Measurements from ENCODE around the gene TMSB4X. TPM values are rescaled to one million over a fixed set of nuclear protein-coding genes. Genes with fewer than 3 reads are reported as not detected.
"Not testable (repeated sequence)": the region's sequence is repeated elsewhere in the genome, so short reads cannot be mapped to it uniquely, and the experiment has no call there.

Gene TMSB4X
- 5,809 and 7,639 TPM in 2 replicates for total RNA-seq (2014; rRNA removed; shearing (Covaris generic))

DNA sequence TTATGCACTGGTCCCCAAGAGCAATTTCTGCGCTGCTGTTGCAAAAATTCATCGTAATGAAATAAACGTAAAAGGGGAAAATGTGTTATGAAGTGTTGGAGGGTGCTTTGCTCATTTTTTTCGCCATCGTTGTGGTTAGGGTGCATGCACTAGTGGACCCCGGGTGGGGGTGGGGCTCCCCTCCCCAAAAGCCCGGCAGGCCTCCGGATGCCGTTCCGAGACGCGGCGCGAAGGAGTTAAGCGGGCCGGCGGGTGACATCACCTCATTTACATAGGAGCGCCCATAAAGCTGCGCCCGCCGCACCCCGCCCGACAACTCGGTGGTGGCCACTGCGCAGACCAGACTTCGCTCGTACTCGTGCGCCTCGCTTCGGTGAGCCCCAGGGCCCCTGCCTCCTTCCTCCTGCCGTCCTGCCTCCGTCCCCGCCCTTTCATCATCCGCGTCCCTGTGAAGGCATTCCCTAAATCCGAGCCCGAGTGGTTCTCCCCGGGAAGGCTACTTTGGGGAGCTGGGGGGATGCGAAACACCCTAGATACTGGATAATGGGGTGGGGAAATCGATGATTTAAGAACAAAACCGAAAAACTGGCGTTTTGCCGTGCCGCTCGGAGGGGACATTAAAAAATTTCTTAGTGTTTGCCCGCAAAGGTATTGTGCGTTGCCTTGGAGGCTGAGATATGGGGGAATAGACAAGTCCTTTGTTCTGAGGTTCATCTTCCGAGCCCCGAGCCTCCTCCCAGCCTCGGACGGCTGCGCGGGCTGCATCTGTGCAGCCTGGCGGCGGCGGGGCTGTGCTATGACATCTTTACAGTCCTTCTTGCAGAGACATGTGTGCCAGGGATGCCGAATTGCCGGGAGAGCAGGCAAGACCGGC, at the start of gene TMSB4X:
TMSB4X (plus strand) TSS at position 315 of the 874 bp plus-strand sequence.
- DNase-seq (ENCODE audit: low read depth): peak; percentile 81

DNA sequence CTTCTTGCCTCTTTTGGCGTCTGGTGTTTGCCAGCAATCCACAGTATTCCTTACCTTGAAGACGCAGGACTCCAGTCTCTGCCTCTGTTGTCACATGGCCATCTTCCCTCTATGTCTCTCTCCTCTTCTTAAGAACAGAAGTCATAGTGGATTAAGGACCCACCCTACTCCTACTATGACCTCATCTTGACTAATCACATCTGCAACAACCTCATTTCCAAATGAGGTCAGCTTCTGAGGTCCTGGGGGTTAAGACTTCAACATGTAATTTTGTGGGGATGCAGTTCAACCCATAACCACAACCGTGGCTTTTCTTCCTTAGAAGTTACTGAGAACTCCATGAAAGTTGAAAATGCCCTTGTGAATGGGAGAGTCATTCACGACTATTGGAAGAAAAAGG, 45.2 kb upstream of the TMSB4X start:
- DNase-seq (ENCODE audit: low read depth): peak; percentile 64

DNA sequence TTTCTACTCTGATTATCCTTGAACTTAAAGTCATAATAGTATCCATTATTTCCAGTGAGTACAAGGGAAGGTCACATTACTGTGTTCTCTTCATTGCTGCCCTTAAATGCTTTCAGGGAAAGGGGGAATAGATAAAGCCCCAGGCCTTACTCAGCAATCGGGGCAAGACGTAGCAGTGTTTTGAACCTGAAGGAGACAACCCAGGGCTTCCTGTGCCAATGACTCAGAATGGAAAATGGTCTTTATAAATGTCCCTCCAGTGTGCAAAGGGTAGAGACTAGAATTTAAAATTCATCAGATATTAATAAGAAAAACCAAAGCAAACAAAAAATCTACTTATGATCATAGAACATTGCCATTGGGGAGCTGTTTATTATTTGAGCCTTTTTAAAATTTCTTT, 44.8 kb upstream of the TMSB4X start:
- no peak for DNase-seq (ENCODE audit: low read depth)

DNA sequence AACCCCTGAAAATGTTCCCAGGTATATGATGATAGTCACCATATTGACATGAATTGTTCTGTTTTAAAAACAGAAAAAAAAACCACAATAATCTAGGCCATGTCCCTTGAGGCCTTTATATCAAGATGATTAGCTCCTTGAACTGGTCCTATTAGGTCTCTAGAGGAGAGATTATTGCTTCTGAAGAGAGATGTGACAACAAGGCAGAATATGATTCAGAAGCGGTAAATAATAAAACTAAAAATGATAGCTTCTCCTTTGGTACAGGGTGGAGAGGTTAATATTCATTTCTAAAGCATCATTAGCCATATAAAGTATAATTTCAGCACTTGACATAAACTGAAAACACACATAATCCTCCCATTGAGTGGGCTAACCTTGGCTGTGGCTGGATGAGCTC, 42.7 kb upstream of the TMSB4X start:
- DNase-seq (ENCODE audit: low read depth): no peak

DNA sequence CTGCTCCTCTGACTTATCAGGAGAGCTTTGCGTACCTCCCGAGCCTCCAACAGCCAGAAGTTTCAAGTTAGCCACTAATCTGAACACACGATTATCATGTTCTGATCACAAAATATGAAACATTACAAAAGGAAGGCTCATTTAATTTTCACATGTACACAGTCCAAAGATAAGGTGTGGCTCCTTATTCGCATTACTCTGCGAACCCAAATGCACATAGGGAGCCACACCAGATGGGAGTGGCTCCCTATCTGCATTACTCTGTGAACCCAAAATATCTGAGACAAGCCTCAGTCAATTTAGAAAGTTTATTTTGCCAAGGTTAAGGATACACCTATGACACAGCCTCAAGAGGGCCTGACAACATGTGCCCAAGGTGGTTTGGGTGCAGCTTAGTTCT, 40.1 kb upstream of the TMSB4X start:
- no peak for DNase-seq (ENCODE audit: low read depth)

DNA sequence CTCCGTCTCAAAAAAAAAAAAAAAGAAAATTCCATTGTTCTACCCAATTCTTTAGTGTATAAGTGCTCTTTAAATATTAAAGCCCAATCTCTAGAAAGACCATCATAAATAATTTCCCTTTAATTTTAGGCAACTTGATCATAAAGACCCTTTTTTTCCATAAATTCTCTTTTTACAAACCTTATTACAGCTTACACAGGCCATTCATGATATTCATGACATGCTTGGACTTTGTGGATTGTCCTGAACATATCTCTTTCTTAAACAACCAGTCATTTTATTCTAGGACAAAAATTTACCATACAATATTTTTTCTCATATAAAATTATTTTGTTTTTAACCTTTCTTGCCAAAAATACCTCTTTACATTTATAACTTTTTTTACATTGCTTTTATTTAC, 38.0 kb upstream of the TMSB4X start:
- peak; percentile 24 for DNase-seq (ENCODE audit: low read depth)

DNA sequence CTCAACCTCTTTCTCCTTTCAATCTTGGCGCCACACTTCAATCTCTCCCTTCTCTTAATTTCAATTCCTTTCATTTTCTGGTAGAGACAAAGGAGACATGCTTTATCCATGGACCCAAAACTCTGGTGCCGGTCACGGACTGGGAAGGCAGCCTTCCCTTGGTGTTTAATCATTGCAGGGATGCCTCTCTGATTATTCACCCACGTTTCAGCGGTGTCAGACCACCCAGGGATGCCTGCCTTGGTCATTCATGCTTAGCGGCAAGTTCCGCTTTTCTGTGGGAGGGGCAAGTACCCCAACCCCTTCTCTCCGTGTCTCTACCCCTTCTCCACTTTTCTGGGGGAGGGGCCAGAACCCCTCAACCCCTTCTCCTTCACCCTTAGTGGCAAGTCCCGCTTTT, 34.4 kb upstream of the TMSB4X start:
- DNase-seq (ENCODE audit: low read depth): not testable (repeated sequence)

DNA sequence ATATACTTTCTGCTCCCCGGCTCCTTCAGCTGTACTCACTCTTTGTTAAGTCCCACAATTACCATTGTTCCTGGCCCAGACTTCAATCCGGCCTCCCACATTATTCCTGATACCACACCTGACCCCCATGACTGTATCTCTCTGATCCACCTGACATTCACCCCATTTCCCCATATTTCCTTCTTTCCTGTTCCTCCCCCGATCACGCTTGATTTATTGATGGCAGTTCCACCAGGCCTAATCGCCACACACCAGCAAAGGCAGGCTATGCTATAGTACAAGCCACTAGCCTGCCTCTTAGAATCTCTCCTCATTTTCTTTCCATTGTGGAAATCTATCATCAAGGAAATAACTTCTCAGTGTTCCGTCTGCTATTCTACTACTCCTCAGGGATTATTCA, 31.3 kb upstream of the TMSB4X start:
- not testable (repeated sequence) for DNase-seq (ENCODE audit: low read depth)

DNA sequence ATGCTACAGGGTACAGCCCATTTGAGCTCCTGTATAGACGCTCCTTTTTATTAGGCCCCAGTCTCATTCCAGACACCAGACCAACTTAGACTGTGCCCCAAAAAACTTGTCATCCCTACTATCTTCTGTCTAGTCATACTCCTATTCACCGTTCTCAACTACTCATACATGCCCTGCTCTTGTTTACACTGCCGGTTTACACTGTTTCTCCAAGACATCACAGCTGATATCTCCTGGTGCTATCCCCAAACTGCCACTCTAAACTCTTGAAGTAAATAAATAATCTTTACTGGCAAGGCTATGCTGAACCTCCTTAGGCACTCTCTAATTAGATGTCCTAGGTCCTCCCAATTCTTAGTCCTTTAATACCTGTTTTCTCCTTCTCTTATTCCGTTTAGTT, 30.5 kb upstream of the TMSB4X start:
- not testable (repeated sequence) for DNase-seq (ENCODE audit: low read depth)

DNA sequence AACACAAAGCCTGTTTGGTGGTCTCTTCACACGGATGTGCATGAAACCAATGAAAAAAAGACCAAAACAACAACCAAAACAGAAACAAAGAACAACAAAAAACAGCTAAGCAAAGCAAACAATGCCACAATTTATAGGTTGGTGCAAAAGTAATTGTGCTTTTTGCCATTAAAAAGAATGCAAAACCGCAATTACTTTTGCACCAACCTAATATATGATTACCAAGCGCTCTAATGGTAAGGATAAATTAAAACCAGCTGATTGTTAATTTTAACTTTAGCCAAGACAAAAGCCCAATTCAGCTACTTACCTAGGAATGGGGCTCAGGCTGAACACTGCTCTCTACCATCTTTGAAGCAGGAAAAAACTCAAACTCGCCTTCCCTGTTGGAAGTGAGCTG, 29.4 kb upstream of the TMSB4X start:
- no peak for DNase-seq (ENCODE audit: low read depth)

DNA sequence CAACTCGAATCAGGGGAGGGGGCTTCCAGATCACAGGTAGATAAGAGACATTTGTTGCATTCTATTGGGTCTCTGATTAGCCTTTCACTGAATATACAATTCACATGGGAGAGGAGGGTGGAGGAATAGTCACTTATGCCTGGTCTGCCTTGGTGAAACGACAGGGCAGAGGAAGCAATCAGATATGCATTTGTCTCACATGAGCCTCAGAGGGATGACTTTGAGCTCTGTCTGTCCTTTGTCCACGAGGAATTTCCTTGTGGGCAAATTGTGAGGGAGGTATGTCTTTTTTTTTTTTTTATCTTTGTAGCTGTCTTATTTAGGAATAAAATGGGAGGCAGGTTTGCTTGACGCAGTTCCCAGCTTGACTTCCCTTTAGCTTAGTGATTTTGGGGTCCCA, 28.5 kb upstream of the TMSB4X start:
- DNase-seq (ENCODE audit: low read depth): no peak

DNA sequence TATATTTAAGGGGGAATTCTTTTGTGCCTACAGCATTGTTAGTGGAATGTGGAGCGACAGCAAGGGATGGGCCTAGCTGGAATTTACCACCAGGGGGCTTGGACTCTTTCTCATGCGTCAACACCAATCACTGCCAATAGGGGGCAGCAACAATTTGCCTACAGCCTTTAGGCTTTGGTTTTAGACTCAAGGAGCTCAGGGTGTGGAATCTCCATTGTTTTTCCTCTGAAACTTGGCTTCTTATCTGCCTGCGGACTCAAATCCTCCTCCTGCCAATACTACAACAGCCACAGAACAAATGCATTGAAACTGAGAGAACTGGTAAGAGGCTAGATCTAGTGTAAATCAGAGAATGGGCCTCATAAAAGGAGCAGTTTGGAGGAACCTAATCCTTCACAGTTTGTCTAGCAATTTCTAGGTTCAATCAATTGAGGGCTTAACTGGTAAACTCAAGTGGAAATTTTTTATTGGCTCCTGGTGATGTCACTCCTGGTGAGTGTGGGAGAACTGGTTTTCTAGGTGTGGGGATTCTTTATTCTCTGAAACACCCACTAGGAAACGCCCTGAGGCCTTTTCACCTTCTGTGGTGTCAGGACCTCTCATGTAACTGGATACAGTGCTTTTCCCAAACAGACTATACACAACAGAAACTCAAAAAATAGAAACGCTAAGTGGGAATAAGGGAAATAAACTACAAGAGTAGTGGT, 27.9 kb upstream of the TMSB4X start:
- peak; percentile 85 for DNase-seq (ENCODE audit: low read depth)

DNA sequence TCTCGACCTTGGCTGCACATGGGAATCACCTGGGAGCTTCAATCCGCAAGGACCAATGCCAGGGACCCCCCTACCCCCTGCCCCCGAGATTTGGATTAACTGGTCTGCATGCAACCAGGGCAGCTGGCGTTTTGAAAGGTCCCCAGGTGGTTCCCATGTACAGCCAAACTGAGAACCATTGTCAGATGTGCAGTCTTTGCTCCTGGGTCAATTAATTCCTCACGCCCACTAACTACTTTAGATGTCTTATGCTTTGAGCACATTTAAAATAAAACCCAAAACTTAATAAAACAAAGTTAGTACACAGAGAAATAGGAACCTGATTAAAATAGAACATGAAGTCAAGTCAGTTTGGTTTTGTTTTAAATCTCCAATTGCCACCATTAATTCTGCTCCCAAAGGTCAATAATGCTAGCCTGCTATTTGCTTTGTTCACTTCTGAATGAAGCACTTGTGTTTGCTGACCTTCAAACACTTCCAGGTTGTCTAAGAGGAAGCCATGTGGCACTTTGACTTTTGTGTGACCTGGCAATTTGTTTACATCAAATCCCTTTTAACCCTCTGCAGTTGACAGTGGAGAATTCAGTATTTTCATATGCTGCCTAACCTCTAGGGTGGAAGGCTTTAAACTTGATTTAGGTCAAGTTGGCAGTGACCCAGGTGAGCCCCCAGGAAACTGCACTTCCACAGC, 27.2 kb upstream of the TMSB4X start:
- DNase-seq (ENCODE audit: low read depth): no peak

DNA sequence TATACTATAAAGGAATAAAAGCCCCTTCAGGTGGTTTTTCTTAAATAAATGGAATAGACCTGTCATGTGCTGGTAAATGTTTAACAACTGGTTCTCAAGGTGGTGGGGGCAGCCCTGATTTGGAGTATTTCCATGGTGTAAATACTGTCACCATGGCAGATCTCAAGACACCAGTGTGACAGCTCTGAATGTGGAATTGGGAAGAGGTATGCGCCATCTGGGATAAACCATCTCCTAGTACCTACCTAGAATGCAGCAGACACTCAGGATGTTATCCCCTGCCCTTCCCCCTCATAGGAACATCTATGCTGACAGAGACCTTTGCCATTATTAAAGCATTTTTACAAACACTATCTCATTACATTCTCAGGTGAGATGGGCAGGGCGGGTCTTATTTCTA, 26.4 kb upstream of the TMSB4X start:
- DNase-seq (ENCODE audit: low read depth): no peak

DNA sequence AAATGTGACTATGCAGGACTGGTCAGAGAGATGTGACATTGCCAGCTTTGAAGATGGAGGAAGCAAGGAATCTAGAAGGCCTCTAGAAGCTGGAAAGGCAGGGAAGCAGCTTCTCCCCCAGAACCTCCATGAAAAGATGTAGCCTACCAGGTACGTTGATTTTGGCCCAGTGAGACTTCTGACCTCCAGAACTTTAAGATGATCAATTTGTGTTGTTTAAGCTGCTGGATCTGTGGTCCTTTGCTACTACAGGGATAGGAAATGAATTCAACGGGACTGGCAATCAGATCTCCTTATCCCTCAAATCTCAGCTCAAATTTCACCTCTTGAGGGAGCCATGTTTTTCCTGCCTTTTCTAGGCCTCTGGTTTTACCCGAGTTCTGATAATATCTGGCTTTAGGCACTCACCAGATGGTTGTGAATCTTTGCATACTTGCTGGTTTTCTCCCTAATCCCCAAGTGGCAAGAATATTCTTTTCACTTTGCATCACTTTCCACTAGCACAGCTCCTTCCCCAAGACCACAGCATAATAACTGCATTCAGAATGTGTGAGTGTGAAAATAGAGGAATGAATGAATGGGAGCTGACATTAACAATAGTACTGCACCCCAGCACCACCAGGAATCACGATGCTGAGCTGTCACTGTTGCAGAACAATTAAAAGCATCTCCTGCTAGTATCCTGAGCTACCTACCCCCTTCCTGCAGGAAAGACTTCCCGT, 25.5 kb upstream of the TMSB4X start:
- DNase-seq (ENCODE audit: low read depth): peak; percentile 48

DNA sequence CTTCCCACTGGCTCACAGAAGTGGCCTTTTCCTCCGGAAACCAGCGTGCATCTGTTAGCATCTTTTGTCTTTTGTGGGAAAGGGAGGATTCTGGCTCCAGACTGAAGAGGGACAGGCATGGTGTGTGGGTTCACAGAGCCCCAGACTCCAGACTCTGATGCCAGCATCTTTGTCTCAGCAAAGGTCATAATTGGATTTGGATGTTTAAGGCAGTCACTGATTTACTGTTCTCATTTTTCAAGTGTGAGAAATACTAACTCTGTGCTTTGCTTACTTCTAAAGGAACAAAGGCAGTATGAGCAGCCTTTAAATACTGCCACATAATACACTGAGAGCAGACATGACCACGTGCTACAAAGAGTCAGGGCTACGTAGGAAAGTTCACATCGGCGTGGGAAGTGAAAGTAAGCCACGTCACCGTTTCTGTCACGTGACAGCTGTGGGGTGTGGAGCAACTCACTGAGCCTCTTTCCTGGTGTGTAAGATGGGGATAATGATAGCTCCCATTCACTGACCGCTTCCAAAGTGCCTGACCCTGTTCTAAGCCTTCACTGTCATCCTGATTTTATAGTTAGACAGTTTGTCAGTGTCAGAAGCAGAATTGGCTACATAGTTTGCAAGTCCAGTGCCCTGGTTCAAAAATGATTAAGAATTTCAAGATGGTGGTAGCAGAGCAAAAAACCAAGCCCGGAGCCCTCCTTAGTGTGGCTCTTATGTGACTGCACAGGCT, 24.8 kb upstream of the TMSB4X start:
- peak; percentile 86 for DNase-seq (ENCODE audit: low read depth)

DNA sequence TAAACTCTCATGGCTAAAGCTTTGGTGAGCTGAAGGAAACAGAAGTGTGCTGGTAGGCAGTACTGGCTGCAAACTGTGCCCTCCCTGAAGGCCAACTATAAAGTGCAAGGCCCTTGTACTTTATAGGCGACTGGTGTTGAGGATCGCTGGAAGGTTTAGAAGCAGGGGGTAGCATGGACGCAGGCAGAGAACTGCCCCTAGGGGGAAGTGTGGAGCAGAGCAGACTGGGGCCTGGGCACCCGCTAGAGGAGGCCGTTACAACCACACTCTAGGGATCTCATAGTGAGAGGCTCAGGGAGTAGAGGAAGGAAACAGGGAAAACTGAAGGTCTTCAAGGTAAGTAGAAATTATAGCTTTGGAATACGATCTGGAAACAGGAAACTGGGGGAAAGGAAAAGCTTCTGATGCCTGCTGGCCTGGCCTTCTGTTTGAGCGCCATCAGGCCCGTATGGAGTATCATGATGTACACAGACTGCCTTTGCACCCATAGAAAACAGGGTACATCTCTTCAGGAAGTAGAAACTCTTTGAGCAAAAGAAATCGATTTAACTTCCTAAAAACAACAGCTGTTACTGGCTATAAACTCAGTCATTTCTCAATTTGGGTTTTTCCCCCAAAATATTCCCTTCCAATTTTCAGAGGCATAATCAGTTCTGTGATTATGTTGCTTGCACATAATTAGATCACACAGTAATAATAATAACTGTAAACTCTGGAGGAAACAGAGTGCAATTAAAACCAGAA, 23.9 kb upstream of the TMSB4X start:
- peak; percentile 27 for DNase-seq (ENCODE audit: low read depth)

DNA sequence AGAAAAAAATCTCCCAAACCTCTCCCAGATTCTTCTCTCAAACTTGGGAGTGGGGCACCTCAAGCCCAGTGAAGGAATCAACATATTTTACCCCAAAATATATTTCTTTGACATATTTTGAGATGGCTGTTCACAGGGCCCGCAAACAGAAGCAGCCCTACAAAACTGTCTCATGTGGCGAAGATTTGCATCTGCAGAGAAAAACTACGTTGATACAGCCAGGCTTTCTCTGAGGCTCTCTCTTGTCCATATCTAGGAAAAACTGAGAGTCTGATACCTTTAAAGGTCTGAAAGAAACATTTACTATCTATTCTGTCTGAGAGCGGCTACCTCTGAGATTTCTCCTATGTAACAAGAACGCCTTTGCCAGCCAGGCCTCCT, 23.3 kb upstream of the TMSB4X start:
- no peak for DNase-seq (ENCODE audit: low read depth)

DNA sequence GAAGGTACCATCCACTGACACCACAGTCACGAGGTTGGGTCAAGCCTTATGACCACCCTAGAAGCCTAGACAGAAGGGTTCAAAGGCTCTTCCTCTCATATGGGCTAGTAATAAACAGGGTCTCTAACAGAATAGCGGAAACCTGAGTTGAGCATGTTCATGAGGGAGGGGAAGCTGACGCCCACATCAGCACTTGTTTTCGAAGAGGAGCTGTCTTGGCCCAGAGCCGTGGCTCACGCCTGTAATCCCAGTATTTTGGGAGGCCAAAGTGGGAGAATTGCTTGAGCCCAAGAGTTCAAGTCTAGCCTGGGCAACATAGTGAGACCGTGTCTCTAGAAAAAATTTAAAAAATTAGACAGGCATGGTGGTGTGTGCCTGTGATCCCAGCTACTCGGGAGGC, 21.5 kb upstream of the TMSB4X start:
- DNase-seq (ENCODE audit: low read depth): no peak

DNA sequence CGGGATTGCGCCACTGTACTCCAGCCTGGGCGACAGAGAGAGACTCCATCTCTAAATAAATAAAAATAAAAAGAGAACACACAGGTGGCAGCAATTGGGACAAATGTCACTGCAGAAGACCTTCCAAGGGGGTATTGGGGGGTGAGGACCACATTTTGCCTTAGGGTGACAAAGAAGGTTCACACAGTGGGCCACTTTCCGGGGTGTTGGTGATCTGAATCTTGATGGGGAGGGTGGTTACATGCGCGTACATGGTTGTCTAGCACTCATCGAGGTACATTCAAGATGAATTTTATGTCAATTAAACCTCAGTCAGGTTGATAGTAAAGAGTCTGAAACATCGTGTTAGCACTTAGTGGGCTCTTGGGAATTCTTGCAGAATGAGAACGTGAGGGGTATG, 20.5 kb upstream of the TMSB4X start:
- no peak for DNase-seq (ENCODE audit: low read depth)

DNA sequence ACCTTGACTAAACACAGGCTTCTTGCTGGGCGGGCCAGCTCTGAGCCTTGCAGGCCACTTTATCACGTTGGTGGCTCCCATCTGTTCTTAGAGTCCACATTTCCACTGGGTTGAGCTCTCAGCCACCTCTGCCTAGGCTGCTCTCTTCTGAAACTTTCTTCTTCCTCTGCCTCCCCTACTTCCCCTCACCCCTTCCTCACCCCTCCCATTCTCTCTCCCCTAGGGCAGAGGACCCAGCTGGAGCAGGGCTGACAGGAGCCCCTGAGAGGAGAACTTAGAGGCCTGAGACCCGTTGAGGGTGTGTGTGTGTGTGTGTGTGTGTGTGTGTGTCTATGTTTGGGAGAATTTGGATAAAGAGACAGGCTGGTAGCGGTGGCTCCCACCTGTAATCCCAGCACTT, 19.9 kb upstream of the TMSB4X start:
- DNase-seq (ENCODE audit: low read depth): no peak

All from M059J (cell line).